Liver (tissue), 9 donors: Measurements from ENCODE around the gene CDC27. TPM values are rescaled to one million over a fixed set of nuclear protein-coding genes. Genes with fewer than 3 reads are reported as not detected.

Source experiments
- DNase-seq: peaks from one replicate; pipeline ENCODE4 v3.0.0-alpha.2; 2017; ENCODE audit warnings: low spot score
- H3K27ac ChIP-seq, 2 donors: one replicate each; pipeline ENCODE4 v1.7.0; 2013; ENCODE audit warnings: inconsistent platforms in 2 of 2, low read length in 2 of 2, control low read depth in 1 of 2, low read depth in 1 of 2, mild to moderate bottlenecking in 1 of 2
- H3K27me3 ChIP-seq, 4 donors: one replicate each; pipeline versions ENCODE4 v1.6.1 to v1.7.0; 2013; ENCODE audit warnings: low read length in 3 of 4, inconsistent platforms in 1 of 4, mild to moderate bottlenecking in 1 of 4, moderate library complexity in 1 of 4; ENCODE audit not compliant: control insufficient read depth in 4 of 4, insufficient read depth in 4 of 4
- H3K36me3 ChIP-seq, 4 donors: one replicate each; pipeline versions ENCODE4 v1.6.1 to v1.7.0; 2013; ENCODE audit warnings: low read length in 3 of 4, mild to moderate bottlenecking in 3 of 4, low read depth in 1 of 4, moderate library complexity in 1 of 4; ENCODE audit not compliant: control insufficient read depth in 4 of 4, insufficient read depth in 3 of 4
- H3K4me1 ChIP-seq, 4 donors: one replicate each; pipeline versions ENCODE4 v1.6.1 to v1.7.0; 2013; ENCODE audit warnings: low read length in 3 of 4, mild to moderate bottlenecking in 3 of 4, moderate library complexity in 1 of 4; ENCODE audit not compliant: control insufficient read depth in 4 of 4, insufficient read depth in 4 of 4
- H3K4me3 ChIP-seq, 3 donors: one replicate each; pipeline versions ENCODE4 v1.6.1 to v1.7.0; 2013; ENCODE audit warnings: low read length in 3 of 3, control low read depth in 1 of 3, low read depth in 1 of 3, mild to moderate bottlenecking in 1 of 3
- H3K9ac ChIP-seq, 2 donors: one replicate each; pipeline ENCODE4 v1.7.0; 2013; ENCODE audit warnings: low read length in 2 of 2, mild to moderate bottlenecking in 2 of 2, moderate library complexity in 2 of 2, control low read depth in 1 of 2, low read depth in 1 of 2
- H3K9me3 ChIP-seq, 4 donors: one replicate each; pipeline versions ENCODE4 v1.6.1 to v1.7.0; 2013; ENCODE audit warnings: low read length in 3 of 4; ENCODE audit not compliant: control insufficient read depth in 4 of 4
- ATF3 ChIP-seq: IDR thresholded peaks from 2 replicates; pipeline ENCODE4 v1.6.1; 2016; ENCODE audit warnings: antibody characterized with exemption
- CTCF ChIP-seq: fragments of 150-350 bp; IDR thresholded peaks from 2 replicates; pipeline ENCODE4 v1.5.1; 2017; ENCODE audit warnings: improper control_type of control experiment, low read depth, low read length; ENCODE audit not compliant: missing input control
- EGR1 ChIP-seq, 2 donors: IDR thresholded peaks; 2 replicates each; pipeline ENCODE4 v1.6.1; 2016 to 2018; ENCODE audit warnings: antibody characterized with exemption in 2 of 2, low read depth in 2 of 2
- FOXA1 ChIP-seq: IDR thresholded peaks from 2 replicates; pipeline ENCODE4 v1.6.1; 2016; ENCODE audit warnings: antibody characterized with exemption
- FOXA2 ChIP-seq: IDR thresholded peaks from 2 replicates; pipeline ENCODE4 v1.6.1; 2016; ENCODE audit warnings: antibody characterized with exemption
- GABPA ChIP-seq, 2 donors: IDR thresholded peaks in 1 of 2; conservative IDR thresholded peaks in 1 of 2; 2 replicates each; pipeline ENCODE4 v1.6.1; 2016; ENCODE audit warnings: antibody characterized with exemption in 2 of 2, mild to moderate bottlenecking in 1 of 2, moderate library complexity in 1 of 2
- HNF4A ChIP-seq, 2 donors: conservative IDR thresholded peaks; 2 replicates each; pipeline ENCODE4 v1.6.1; 2016; ENCODE audit warnings: antibody characterized with exemption in 2 of 2, mild to moderate bottlenecking in 2 of 2
- HNF4G ChIP-seq: IDR thresholded peaks from 2 replicates; pipeline ENCODE4 v1.6.1; 2016; ENCODE audit warnings: antibody characterized with exemption
- JUND ChIP-seq, 2 donors: IDR thresholded peaks; 2 replicates each; pipeline ENCODE4 v1.6.1; 2016; ENCODE audit warnings: antibody characterized with exemption in 2 of 2
- MAX ChIP-seq: IDR thresholded peaks from 2 replicates; pipeline ENCODE4 v1.6.1; 2016; ENCODE audit warnings: antibody characterized with exemption
- NR2F2 ChIP-seq: IDR thresholded peaks from 2 replicates; pipeline ENCODE4 v1.6.1; 2016; ENCODE audit warnings: antibody characterized with exemption
- RAD21 ChIP-seq, 2 donors: IDR thresholded peaks; 2 replicates each; pipeline ENCODE4 v1.6.1; 2016; ENCODE audit warnings: antibody characterized with exemption in 2 of 2, mild to moderate bottlenecking in 2 of 2
- REST ChIP-seq: IDR thresholded peaks from 2 replicates; pipeline ENCODE4 v1.6.1; 2016; ENCODE audit warnings: antibody characterized with exemption, mild to moderate bottlenecking
- RXRA ChIP-seq, 2 donors: IDR thresholded peaks; 2 replicates each; pipeline ENCODE4 v1.6.1; 2017 to 2018; ENCODE audit warnings: antibody characterized with exemption in 2 of 2, mild to moderate bottlenecking in 1 of 2
- SP1 ChIP-seq: IDR thresholded peaks from 2 replicates; pipeline ENCODE4 v1.6.1; 2018; ENCODE audit warnings: antibody characterized with exemption, mild to moderate bottlenecking
- TAF1 ChIP-seq: conservative IDR thresholded peaks from 2 replicates; pipeline ENCODE4 v1.6.1; 2016; ENCODE audit warnings: antibody characterized with exemption, mild to moderate bottlenecking
- YY1 ChIP-seq: IDR thresholded peaks from 2 replicates; pipeline ENCODE4 v1.6.1; 2016; ENCODE audit warnings: antibody characterized with exemption, mild to moderate bottlenecking
- WGBS: extraction: QIAGEN DNeasy Blood & Tissue Kit; methylation state at CpG from one replicate; pipeline ENCODE4 v1.1.7; 2013; 5-methylcytosine and 5-hydroxymethylcytosine counted together
- polyA plus RNA-seq, 2 donors: library from polyadenylated mRNA; stranded (reverse) in 1 of 2; unstranded in 1 of 2; fragments of 200-250 nt in 1 of 2; fragments of >200 nt in 1 of 2; fragmentation: Nextera tagmentation in 1 of 2; extraction: Ambion mirVana in 1 of 2; gene quantifications; one replicate each; pipeline versions ENCODE4 v1.2.1 to v1.2.3, GENCODE V29; 2013 to 2015
- total RNA-seq, 2 donors: library from RNA; depleted of rRNA; stranded (reverse); fragments of >200 nt; gene quantifications; one replicate each; pipeline ENCODE4 v1.2.3, GENCODE V29; 2014
- TF ChIP-seq, protein P1 (sequence below): IDR thresholded peaks from 2 replicates; pipeline ENCODE4 v1.6.1; 2016; ENCODE audit warnings: antibody characterized with exemption
- donor health status: healthy.
- donor health status: healthy.
- donor health status: healthy.
- donor health status: healthy.
- donor health status: healthy.

CDC27 gene
- total and polyA plus RNA-seq, 4 donors: 16.8 to 148 (median 27.1) TPM

DNA sequence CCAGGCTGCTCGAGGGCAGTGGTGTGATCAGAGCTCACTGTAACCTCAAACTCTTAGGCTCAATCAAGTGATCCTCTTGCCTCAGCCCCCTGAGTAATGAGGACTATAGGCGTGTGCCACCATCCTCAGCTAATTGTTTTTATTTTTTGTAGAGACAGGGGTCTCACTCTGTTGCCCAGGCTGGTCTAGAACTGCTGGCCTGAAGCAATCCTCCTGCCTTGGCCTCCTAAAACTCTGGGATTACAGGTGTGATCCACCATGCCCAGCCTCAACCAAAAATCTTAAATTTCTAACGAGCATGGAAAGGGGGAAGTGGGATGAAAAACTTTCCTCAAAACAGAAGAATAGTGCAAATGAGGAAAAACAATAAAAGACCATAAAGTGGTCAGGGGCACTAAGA, 92.8 kb downstream of the CDC27 start:
- H3K36me3 ChIP-seq: no peaks in the 10 kb centered on the region
- H3K4me3 ChIP-seq: no peak overlapping the region
- no peaks in the 10 kb centered on the region for H3K27me3 ChIP-seq
- peaks cover 0 to 6% (median 3%) of the 10 kb centered on the region in 4 donors for H3K4me1 ChIP-seq
- 92% methylated on average over 3 of the region's 3 CpGs for WGBS
- H3K27ac ChIP-seq: no peak overlapping the region
- no peak for TF ChIP-seq SP1
- TF ChIP-seq GABPA (IDR thresholded peaks at IDR 0.05 in 1 of 2, conservative IDR thresholded peaks at IDR 0.05 in 1 of 2): no peak
- TF ChIP-seq, protein P1, sequence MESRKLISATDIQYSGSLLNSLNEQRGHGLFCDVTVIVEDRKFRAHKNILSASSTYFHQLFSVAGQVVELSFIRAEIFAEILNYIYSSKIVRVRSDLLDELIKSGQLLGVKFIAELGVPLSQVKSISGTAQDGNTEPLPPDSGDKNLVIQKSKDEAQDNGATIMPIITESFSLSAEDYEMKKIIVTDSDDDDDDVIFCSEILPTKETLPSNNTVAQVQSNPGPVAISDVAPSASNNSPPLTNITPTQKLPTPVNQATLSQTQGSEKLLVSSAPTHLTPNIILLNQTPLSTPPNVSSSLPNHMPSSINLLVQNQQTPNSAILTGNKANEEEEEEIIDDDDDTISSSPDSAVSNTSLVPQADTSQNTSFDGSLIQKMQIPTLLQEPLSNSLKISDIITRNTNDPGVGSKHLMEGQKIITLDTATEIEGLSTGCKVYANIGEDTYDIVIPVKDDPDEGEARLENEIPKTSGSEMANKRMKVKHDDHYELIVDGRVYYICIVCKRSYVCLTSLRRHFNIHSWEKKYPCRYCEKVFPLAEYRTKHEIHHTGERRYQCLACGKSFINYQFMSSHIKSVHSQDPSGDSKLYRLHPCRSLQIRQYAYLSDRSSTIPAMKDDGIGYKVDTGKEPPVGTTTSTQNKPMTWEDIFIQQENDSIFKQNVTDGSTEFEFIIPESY: no peak
- TF ChIP-seq ATF3: no peak
- no peak for TF ChIP-seq FOXA2
- no peak for TF ChIP-seq HNF4G
- TF ChIP-seq REST: no peak
- no peak for TF ChIP-seq CTCF
- no peak for TF ChIP-seq MAX
- TF ChIP-seq NR2F2: no peak
- TF ChIP-seq EGR1 (IDR thresholded peaks at IDR 0.05; ENCODE audit: low read depth in 2 of 2): no peak
- TF ChIP-seq YY1: no peak
- TF ChIP-seq JUND (IDR thresholded peaks at IDR 0.05): no peak
- TF ChIP-seq FOXA1: no peak
- TF ChIP-seq HNF4A (conservative IDR thresholded peaks at IDR 0.05): no peak
- TF ChIP-seq TAF1: no peak
- no peak for TF ChIP-seq RXRA (IDR thresholded peaks at IDR 0.05)
- no peak for TF ChIP-seq RAD21 (IDR thresholded peaks at IDR 0.05)
- no peak for DNase-seq
- H3K9ac ChIP-seq: no peak overlapping the region
- no peaks in the 10 kb centered on the region for H3K9me3 ChIP-seq
